Activated T-helper 1 cell treated with anti-CD3 and anti-CD28 coated beads, Interleukin-12 subunit alpha, Interleukin-12 subunit beta, Interleukin-2, Interleukin-4 antibody, amounts not matched to agents 30 ng/mL and 10 ng/mL and 1 ng/mL, durations not matched to agents 14 hours and 24 hours and 36 hours (primary cell): ENCODE measurements around the gene GDF10. TPM values are rescaled to one million over a fixed set of nuclear protein-coding genes. Genes with fewer than 3 reads are reported as not detected.

Experiments
- DNase-seq: peaks from one replicate; pipeline ENCODE4 v3.0.0; 2021; ENCODE audit warnings: low spot score
- H3K27ac Mint-ChIP-seq: one replicate; pipeline ENCODE4 v1.8.0; 2021; ENCODE audit warnings: mild to moderate bottlenecking, mixed read lengths
- H3K27me3 Mint-ChIP-seq: one replicate; pipeline ENCODE4 v1.8.0; 2022; ENCODE audit warnings: mild to moderate bottlenecking, moderate library complexity, mixed read lengths; ENCODE audit not compliant: insufficient read depth
- H3K36me3 Mint-ChIP-seq: one replicate; pipeline ENCODE4 v1.8.0; 2021; ENCODE audit warnings: low read depth, mixed read lengths
- H3K4me1 Mint-ChIP-seq: one replicate; pipeline ENCODE4 v1.8.0; 2021; ENCODE audit warnings: low read depth, mixed read lengths
- H3K4me3 Mint-ChIP-seq: one replicate; pipeline ENCODE4 v1.8.0; 2021; ENCODE audit warnings: mild to moderate bottlenecking, moderate library complexity, mixed read lengths
- H3K9me3 Mint-ChIP-seq: one replicate; pipeline ENCODE4 v1.8.0; 2021; ENCODE audit warnings: mixed read lengths
- intact Hi-C: fragments of 100-400 bp; cut with micrococcal nuclease; formaldehyde crosslinking; loops from one replicate; pipeline ENCODE4 v1.15.1; 2024
- total RNA-seq: library from RNA; stranded (reverse); gene quantifications from 2 replicates; pipeline ENCODE4 v1.2.3, GENCODE V29; 2022

Gene GDF10
- total RNA-seq, 1 donor from 2014 or later = 0.34 TPM

GRCh38 chr10:47288916-47289495 lies 11.0 kb upstream of the GDF10 start:
- no peak for DNase-seq
- no peaks in the 10 kb centered on the region for H3K9me3 Mint-ChIP-seq
- no peak overlapping the region for H3K27ac Mint-ChIP-seq
- H3K36me3 Mint-ChIP-seq = no peaks in the 10 kb centered on the region
- no peak overlapping the region for H3K4me3 Mint-ChIP-seq
- intact Hi-C loops = no loop called here
- H3K27me3 Mint-ChIP-seq = peaks cover 4% of the 10 kb centered on the region
- H3K4me1 Mint-ChIP-seq = peaks cover 18% of the 10 kb centered on the region

GRCh38 chr10:47289921-47290320 lies 10.1 kb upstream of the GDF10 start:
- peaks cover 18% of the 10 kb centered on the region for H3K4me1 Mint-ChIP-seq
- peaks cover 7% of the 10 kb centered on the region for H3K27me3 Mint-ChIP-seq
- DNase-seq = no peak
- H3K36me3 Mint-ChIP-seq = no peaks in the 10 kb centered on the region
- H3K27ac Mint-ChIP-seq = no peak overlapping the region
- no peak overlapping the region for H3K4me3 Mint-ChIP-seq
- intact Hi-C loops = no loop called here
- H3K9me3 Mint-ChIP-seq = no peaks in the 10 kb centered on the region

GRCh38 chr10:47290338-47290737 lies 9.7 kb upstream of the GDF10 start:
- intact Hi-C loops = no loop called here
- H3K4me3 Mint-ChIP-seq = no peak overlapping the region

DNA sequence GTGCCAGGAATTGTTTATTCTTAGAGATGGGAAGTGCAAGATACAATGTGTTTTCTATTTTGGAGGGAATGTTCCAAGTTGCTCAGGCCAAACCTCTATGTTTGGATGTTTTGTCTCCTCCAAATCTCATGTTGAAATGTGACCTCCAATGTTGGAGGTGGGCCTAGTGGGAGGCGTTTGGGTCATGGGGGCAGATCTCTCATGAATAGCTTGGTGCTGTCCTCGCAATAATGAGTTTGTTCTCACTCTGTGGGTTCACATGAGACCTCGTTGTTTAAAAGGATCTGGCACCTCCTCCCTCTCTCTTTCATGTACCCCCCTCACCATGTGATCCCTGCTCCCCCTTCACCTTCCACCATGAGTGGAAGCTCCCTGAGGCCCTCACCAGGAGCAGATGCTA lies 8.3 kb upstream of the GDF10 start:
- Mint-ChIP-seq H3K27ac (no peak overlapping the region), H3K36me3 (no peaks in the 10 kb centered on the region), H3K27me3 (peaks cover 15% of the 10 kb centered on the region), H3K4me3 (no peak overlapping the region), H3K4me1 (peaks cover 3% of the 10 kb centered on the region), H3K9me3 (no peaks in the 10 kb centered on the region)
- DNase-seq = no peak
- intact Hi-C loops = no loop called here

More at GRCh38 chr10:47290338-47290737, 9.7 kb upstream of the GDF10 start:
- H3K27me3 Mint-ChIP-seq = peaks cover 10% of the 10 kb centered on the region
- H3K36me3 Mint-ChIP-seq = no peaks in the 10 kb centered on the region
- no peak overlapping the region for H3K27ac Mint-ChIP-seq
- DNase-seq = no peak
- no peaks in the 10 kb centered on the region for H3K9me3 Mint-ChIP-seq
- H3K4me1 Mint-ChIP-seq = peaks cover 16% of the 10 kb centered on the region

DNA sequence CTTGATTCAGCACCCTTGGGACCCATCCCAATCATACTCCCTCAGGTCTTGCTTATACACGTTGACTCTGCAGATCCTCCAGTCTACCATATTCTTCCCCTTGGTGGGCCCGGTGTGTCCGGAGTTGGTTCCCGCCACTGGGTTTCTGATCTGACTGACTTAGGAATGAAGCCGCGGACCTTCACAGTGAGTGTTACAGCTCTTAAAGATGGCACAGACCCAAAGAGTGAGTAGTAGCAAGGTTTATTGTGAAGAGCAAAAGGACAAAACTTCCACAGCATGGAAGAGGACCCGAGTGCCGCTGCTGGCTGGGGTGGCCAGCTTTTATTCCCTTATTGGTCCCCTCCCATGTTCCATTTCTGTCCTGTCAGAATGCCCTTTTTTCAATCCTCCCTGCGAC lies 5.9 kb upstream of the GDF10 start:
- intact Hi-C loops = no loop called here
- H3K27ac Mint-ChIP-seq = no peak overlapping the region
- DNase-seq = no peak
- H3K4me1 Mint-ChIP-seq = no peaks in the 10 kb centered on the region
- no peak overlapping the region for H3K4me3 Mint-ChIP-seq
- H3K27me3 Mint-ChIP-seq = peaks cover 32% of the 10 kb centered on the region
- H3K9me3 Mint-ChIP-seq = no peaks in the 10 kb centered on the region
- H3K36me3 Mint-ChIP-seq = no peaks in the 10 kb centered on the region

DNA sequence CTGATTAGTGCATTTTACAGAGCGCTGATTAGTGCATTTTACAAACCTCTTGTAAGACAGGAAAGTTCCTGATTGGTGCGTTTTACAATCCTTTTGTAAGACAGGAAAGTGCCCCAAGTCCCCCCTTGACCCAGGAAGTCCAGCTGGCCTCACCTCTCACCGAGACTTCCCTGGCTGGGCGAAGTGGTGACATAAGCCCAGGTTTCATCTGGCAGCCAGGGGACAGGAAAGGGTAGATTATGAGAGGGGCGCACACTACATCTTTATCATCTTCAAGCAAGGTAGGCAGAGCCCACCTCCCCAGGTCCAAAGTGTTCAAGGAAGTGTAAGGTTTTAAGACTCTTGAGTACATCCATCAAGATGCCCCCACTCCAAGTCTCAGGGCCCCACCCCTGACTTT lies 5.5 kb upstream of the GDF10 start:
- intact Hi-C loops = no loop called here
- Mint-ChIP-seq H3K36me3 (no peaks in the 10 kb centered on the region), H3K27me3 (peaks cover 36% of the 10 kb centered on the region), H3K27ac (no peak overlapping the region), H3K4me1 (no peaks in the 10 kb centered on the region), H3K9me3 (no peaks in the 10 kb centered on the region), H3K4me3 (no peak overlapping the region)
- no peak for DNase-seq

DNA sequence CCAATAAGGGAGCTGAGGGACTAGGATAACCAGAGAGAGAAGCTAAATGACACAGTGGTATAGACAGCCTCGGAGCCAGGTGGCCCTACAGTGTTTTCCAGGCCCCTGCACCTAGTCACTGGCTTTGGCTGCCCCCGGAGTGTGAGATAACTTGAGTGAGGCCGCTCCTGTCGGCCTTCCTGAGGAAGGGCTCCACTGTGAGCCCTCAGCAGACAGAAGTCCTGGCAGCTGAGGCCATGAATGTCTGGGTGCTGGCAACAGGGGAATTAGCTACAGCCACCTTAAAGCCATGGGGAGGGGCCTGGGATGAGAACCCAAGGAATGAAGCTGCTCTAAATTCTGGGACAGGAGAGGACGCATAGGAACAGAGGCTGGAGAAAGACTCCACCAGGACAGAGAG lies 4.6 kb upstream of the GDF10 start:
- Mint-ChIP-seq H3K27me3 (peaks cover 39% of the 10 kb centered on the region), H3K4me1 (no peaks in the 10 kb centered on the region), H3K27ac (no peak overlapping the region), H3K4me3 (no peak overlapping the region), H3K9me3 (no peaks in the 10 kb centered on the region), H3K36me3 (no peaks in the 10 kb centered on the region)
- no peak for DNase-seq
- intact Hi-C loops = no loop called here

DNA sequence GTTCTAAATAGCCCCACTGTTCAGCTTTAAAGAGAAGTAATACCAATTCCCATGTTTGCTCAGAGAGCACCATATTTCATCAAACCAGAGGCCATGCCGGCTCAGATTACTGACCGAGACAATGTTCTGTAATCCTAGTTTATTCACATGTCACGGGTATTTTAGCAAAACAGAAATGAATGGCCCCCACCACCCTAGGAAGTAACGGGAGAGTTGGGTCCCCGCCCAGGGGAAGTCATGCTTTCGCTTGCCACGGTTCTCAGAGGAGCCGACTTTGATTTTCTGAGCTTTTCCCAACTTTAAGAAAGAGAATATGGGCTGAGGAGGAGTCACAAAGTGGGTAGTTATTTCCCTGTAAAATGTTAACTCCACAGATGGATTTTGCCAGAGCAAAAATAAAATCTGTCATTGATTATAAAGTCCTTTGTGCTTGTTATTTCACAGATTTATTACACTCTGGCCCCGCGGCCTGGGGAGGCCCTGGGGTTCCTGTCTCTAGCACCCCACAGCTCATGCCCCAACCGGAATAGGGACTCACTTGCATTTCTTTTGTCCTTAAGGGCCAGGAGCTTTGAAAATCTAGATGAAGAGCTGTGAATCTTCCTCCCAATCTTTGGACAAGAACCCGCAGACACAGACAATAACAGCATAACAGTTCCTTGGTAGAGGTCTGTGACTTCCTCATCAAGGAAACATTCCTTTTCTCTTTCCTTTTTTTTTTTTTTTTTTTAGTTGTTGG lies 3.7 kb upstream of the GDF10 start:
- Mint-ChIP-seq H3K4me3 (no peak overlapping the region), H3K27me3 (peaks cover 44% of the 10 kb centered on the region), H3K36me3 (no peaks in the 10 kb centered on the region), H3K9me3 (no peaks in the 10 kb centered on the region), H3K27ac (no peak overlapping the region), H3K4me1 (peaks cover 5% of the 10 kb centered on the region)
- intact Hi-C loops = no loop called here
- DNase-seq = no peak

DNA sequence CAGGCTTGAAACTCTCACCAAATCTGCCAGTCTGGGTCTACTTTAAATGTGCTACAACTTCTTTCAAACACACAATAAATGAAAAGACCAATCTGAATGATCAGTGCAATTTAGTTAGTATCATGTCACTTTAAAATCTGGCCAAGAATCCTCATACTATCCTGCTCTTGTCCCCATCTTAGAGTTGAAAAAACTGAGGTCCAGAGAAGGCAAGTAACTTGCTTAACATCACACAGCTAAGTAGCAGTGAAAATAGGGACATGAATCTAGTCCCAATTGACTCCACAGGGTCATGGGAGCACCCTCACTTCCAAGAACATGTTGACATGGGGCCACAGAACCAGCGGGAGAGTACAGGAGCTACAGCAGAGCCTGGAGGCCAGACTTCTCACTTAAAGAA lies 3.1 kb upstream of the GDF10 start:
- Mint-ChIP-seq H3K4me1 (peaks cover 5% of the 10 kb centered on the region), H3K9me3 (no peaks in the 10 kb centered on the region), H3K27ac (no peak overlapping the region), H3K27me3 (peaks cover 44% of the 10 kb centered on the region), H3K36me3 (no peaks in the 10 kb centered on the region), H3K4me3 (no peak overlapping the region)
- DNase-seq = no peak
- intact Hi-C loops = no loop called here

DNA sequence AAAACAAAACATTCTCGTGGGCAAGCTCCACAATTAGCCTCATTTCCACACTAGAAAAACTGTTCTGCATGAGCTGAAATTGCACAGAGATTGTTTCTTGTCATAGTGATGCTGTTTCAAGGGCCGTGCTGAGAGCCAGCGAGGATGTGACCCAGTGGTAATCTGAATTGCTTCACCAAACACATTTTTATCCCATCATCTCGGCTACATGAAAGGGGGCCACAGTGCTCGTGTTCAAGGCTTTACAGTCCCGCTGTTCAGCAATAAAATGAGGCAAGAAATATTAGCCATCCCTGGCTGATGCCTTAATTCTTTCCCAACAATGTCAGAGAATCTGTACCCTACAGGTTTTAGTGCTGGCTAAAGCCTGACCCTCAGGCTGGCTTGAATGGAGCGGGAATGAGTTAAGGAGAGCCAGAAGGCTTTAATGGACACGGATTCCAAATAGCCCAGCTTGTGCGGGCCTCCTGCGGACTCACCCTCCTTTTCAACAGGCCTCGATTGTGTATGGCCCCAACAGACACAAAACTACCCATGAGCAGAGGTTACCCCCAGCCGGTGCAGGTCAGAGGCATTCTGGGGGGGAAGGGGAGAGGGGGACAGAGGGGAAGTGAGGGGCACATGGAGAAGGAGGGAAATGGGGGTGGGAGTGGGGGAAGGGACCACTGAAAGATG lies 2.0 kb upstream of the GDF10 start:
- H3K27ac Mint-ChIP-seq = no peak overlapping the region
- DNase-seq = no peak
- peaks cover 46% of the 10 kb centered on the region for H3K27me3 Mint-ChIP-seq
- intact Hi-C loops = no loop called here
- H3K4me1 Mint-ChIP-seq = peaks cover 5% of the 10 kb centered on the region
- H3K4me3 Mint-ChIP-seq = no peak overlapping the region
- no peaks in the 10 kb centered on the region for H3K9me3 Mint-ChIP-seq
- no peaks in the 10 kb centered on the region for H3K36me3 Mint-ChIP-seq

GRCh38 chr10:47298715-47299114 lies 1.3 kb upstream of the GDF10 start:
- intact Hi-C loops = no loop called here
- Mint-ChIP-seq H3K4me1 (peaks cover 5% of the 10 kb centered on the region), H3K27me3 (peaks cover 46% of the 10 kb centered on the region), H3K36me3 (no peaks in the 10 kb centered on the region), H3K9me3 (no peaks in the 10 kb centered on the region), H3K27ac (no peak overlapping the region), H3K4me3 (no peak overlapping the region)
- no peak for DNase-seq

GRCh38 chr10:47300429-47300931 lies 483 bp downstream of the GDF10 start:
- Mint-ChIP-seq H3K36me3 (no peaks in the 10 kb centered on the region), H3K27me3 (peaks cover 39% of the 10 kb centered on the region), H3K27ac (no peak overlapping the region), H3K4me3 (no peak overlapping the region), H3K4me1 (peaks cover 5% of the 10 kb centered on the region), H3K9me3 (no peaks in the 10 kb centered on the region)
- intact Hi-C loops = no loop called here
- no peak for DNase-seq

DNA sequence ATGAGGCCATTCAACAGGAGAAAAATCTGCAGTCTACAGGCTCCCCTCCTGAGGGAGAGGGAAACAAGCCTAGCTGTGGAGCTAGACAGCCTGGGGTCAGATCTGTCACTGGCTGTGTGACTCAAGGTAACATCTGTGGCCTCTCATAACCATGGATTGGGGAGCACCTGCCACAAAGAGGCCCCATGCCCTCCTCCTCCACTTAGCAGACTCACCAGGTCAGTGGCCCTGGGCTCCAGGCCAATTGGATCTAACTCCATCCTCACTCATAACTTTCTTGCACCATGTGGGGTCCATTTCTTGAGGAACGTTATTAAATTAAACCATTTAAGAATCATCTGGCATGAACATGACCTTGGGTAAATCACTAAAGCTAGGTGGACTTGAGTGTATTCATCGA lies 1.8 kb downstream of the GDF10 start:
- peaks cover 33% of the 10 kb centered on the region for H3K27me3 Mint-ChIP-seq
- no peak overlapping the region for H3K27ac Mint-ChIP-seq
- intact Hi-C loops = no loop called here

More for the DNA sequence above, 1.8 kb downstream of the GDF10 start:
- Mint-ChIP-seq H3K4me3 (no peak overlapping the region), H3K4me1 (peaks cover 5% of the 10 kb centered on the region), H3K36me3 (no peaks in the 10 kb centered on the region), H3K9me3 (no peaks in the 10 kb centered on the region)
- no peak for DNase-seq
